Sigmoid colon (tissue), 7 donors: Measurements from ENCODE around the gene THOC1. TPM values are rescaled to one million over a fixed set of nuclear protein-coding genes. Genes with fewer than 3 reads are reported as not detected.

Experiments
- DNase-seq: peaks from one replicate; pipeline ENCODE4 v3.0.0-alpha.2; 2019
- H3K27ac ChIP-seq, 4 donors: fragments of 200-600 bp; sonication (generic); one replicate each; pipeline ENCODE4 v1.5.1; 2016 to 2019; ENCODE audit warnings: mild to moderate bottlenecking in 1 of 4
- H3K27me3 ChIP-seq, 3 donors: fragments of 200-600 bp; sonication (generic); one replicate each; pipeline ENCODE4 v1.5.1; 2019; ENCODE audit warnings: mild to moderate bottlenecking in 1 of 3
- H3K36me3 ChIP-seq, 4 donors: fragments of 200-600 bp; sonication (generic); one replicate each; pipeline ENCODE4 v1.5.1; 2016 to 2019
- H3K4me1 ChIP-seq, 4 donors: fragments of 200-600 bp; sonication (generic); one replicate each; pipeline ENCODE4 v1.5.1; 2017 to 2019
- H3K4me3 ChIP-seq, 4 donors: fragments of 200-600 bp; sonication (generic); one replicate each; pipeline ENCODE4 v1.5.1; 2017 to 2019; ENCODE audit warnings: mild to moderate bottlenecking in 2 of 4, moderate library complexity in 1 of 4
- H3K9me3 ChIP-seq, 4 donors: fragments of 200-600 bp in 3 of 4; sonication (generic) in 3 of 4; one replicate each; pipeline versions ENCODE4 v1.5.1 to v1.6.1; 2013 to 2019
- CTCF ChIP-seq, 4 experiments: fragments of 450-650 bp in 3 of 4; fragments of 200-600 bp in 1 of 4; IDR thresholded peaks; one replicate each; pipeline ENCODE4 v1.5.1; 2016 to 2019; ENCODE audit warnings: antibody characterized with exemption in 4 of 4, mild to moderate bottlenecking in 3 of 4, moderate library complexity in 2 of 4
- EP300 ChIP-seq, 4 donors: sonication (generic); formaldehyde crosslinking; IDR thresholded peaks; one replicate each; pipeline ENCODE4 v1.6.1; 2017; ENCODE audit warnings: antibody characterized with exemption in 4 of 4
- POLR2A ChIP-seq, 2 donors: fragments of 450-650 bp; IDR thresholded peaks; one replicate each; pipeline ENCODE4 v1.6.1; 2016; ENCODE audit warnings: antibody characterized with exemption in 2 of 2, mild to moderate bottlenecking in 2 of 2, moderate library complexity in 2 of 2
- POLR2AphosphoS5 ChIP-seq, 4 donors: sonication (generic); formaldehyde crosslinking; IDR thresholded peaks; one replicate each; pipeline ENCODE4 v1.6.1; 2017; ENCODE audit warnings: antibody characterized with exemption in 4 of 4
- WGBS, 2 donors: extraction: QIAGEN DNeasy Blood & Tissue Kit; methylation state at CpG; one replicate each; pipeline ENCODE4 v1.1.7; 2013; 5-methylcytosine and 5-hydroxymethylcytosine counted together
- intact Hi-C: fragments of 100-400 bp; cut with DNase I; formaldehyde crosslinking; loops from one replicate; pipeline ENCODE4 v1.15.1; 2023
- polyA plus RNA-seq, 3 donors: library from polyadenylated mRNA; stranded (reverse); fragments of 200-250 nt; gene quantifications; one replicate each; pipeline ENCODE4 v1.2.3, GENCODE V29; 2013
- total RNA-seq, 4 donors: library from RNA; depleted of rRNA; stranded (reverse); fragments of >200 nt; gene quantifications; one replicate each; pipeline ENCODE4 v1.1.0, GENCODE V29; 2016
- donor health status: healthy with polysubstance abuse.
- donor health status: Bipolar disorder and iron deficiency.
- donor health status: healthy.

THOC1 gene
- total and polyA plus RNA-seq, 7 donors: 7.2 to 71.2 (median 40.8) TPM

GRCh38 chr18:303607-304006 lies 35.8 kb upstream of the THOC1 start:
- H3K27me3 ChIP-seq: no peaks in the 10 kb centered on the region
- H3K4me1 ChIP-seq: no peaks in the 10 kb centered on the region
- H3K4me3 ChIP-seq: no peak overlapping the region
- no peaks in the 10 kb centered on the region for H3K9me3 ChIP-seq
- no peaks in the 10 kb centered on the region for H3K36me3 ChIP-seq
- TF ChIP-seq POLR2A (IDR thresholded peaks at IDR 0.05): no peak
- TF ChIP-seq EP300 (IDR thresholded peaks at IDR 0.05): no peak
- no peak for TF ChIP-seq CTCF (IDR thresholded peaks at IDR 0.05)
- no peak for TF ChIP-seq POLR2AphosphoS5 (IDR thresholded peaks at IDR 0.05)
- DNase-seq: no peak
- H3K27ac ChIP-seq: no peak overlapping the region
- intact Hi-C loops: no loop called here
- 76 to 94% methylated on average over 2 of the region's 2 CpGs for WGBS, 2 donors

- WGBS, 2 donors: 48 to 93% methylated on average over 1 of the region's 1 CpG
- Histone ChIP-seq H3K27me3 (no peaks in the 10 kb centered on the region), H3K4me3 (no peak overlapping the region), H3K27ac (no peak overlapping the region), H3K36me3 (no peaks in the 10 kb centered on the region), H3K9me3 (no peaks in the 10 kb centered on the region), H3K4me1 (no peaks in the 10 kb centered on the region)
- intact Hi-C loops: no loop called here
- DNase-seq: no peak
- no peak for TF ChIP-seq POLR2A (IDR thresholded peaks at IDR 0.05)
- TF ChIP-seq CTCF (IDR thresholded peaks at IDR 0.05): no peak
- TF ChIP-seq POLR2AphosphoS5 (IDR thresholded peaks at IDR 0.05): no peak
- TF ChIP-seq EP300 (IDR thresholded peaks at IDR 0.05): no peak
These were observed 35.2 kb upstream of the THOC1 start for GRCh38 chr18:303011-303410.

- Histone ChIP-seq H3K9me3 (no peaks in the 10 kb centered on the region), H3K36me3 (no peaks in the 10 kb centered on the region), H3K27ac (no peak overlapping the region), H3K4me1 (no peaks in the 10 kb centered on the region), H3K27me3 (no peaks in the 10 kb centered on the region), H3K4me3 (no peak overlapping the region)
- DNase-seq: no peak
- TF ChIP-seq POLR2A (IDR thresholded peaks at IDR 0.05) (no peak), POLR2AphosphoS5 (IDR thresholded peaks at IDR 0.05) (no peak), CTCF (IDR thresholded peaks at IDR 0.05) (no peak), EP300 (IDR thresholded peaks at IDR 0.05) (no peak)
- WGBS, 2 donors: 79 to 89% methylated on average over 7 of the region's 7 CpGs
- intact Hi-C loops: no loop called here
These were observed 34.2 kb upstream of the THOC1 start for GRCh38 chr18:302097-302496.

GRCh38 chr18:297936-298335 lies 30.1 kb upstream of the THOC1 start:
- WGBS, 2 donors: 87 to 90% methylated on average over 2 of the region's 2 CpGs
- Histone ChIP-seq H3K27me3 (no peaks in the 10 kb centered on the region), H3K36me3 (no peaks in the 10 kb centered on the region), H3K27ac (no peak overlapping the region), H3K4me3 (no peak overlapping the region), H3K4me1 (no peaks in the 10 kb centered on the region), H3K9me3 (no peaks in the 10 kb centered on the region)
- intact Hi-C loops: no loop called here
- TF ChIP-seq CTCF (IDR thresholded peaks at IDR 0.05) (no peak), EP300 (IDR thresholded peaks at IDR 0.05) (no peak), POLR2A (IDR thresholded peaks at IDR 0.05) (no peak), POLR2AphosphoS5 (IDR thresholded peaks at IDR 0.05) (no peak)
- DNase-seq: no peak

- no peaks in the 10 kb centered on the region for H3K27me3 ChIP-seq
- H3K36me3 ChIP-seq: no peaks in the 10 kb centered on the region
- no peaks in the 10 kb centered on the region for H3K9me3 ChIP-seq
- no peak overlapping the region for H3K4me3 ChIP-seq
- no peak for DNase-seq
- intact Hi-C loops: loop anchor here (2.0 kb wide), 1 partner anchor 319 kb away; no protein-coding TSS in a partner anchor
- H3K4me1 ChIP-seq: no peaks in the 10 kb centered on the region
- no peak overlapping the region for H3K27ac ChIP-seq
- TF ChIP-seq EP300 (IDR thresholded peaks at IDR 0.05) (no peak), POLR2A (IDR thresholded peaks at IDR 0.05) (no peak), CTCF (IDR thresholded peaks at IDR 0.05) (no peak), POLR2AphosphoS5 (IDR thresholded peaks at IDR 0.05) (no peak)
- 63 to 73% methylated on average over 3 of the region's 3 CpGs for WGBS, 2 donors
These were observed 28.1 kb upstream of the THOC1 start for GRCh38 chr18:295756-296490.
